ENCODE results near the gene MICAL2. TPM values are rescaled to one million over a fixed set of nuclear protein-coding genes. Genes with fewer than 3 reads are reported as not detected.

Gene MICAL2
- total and polyA plus RNA-seq, 10 of the 15 experiments (the other 5 are each of a cell fraction or from before 2014, with no cell fraction given), result 0.90 to 5.6 (median 2.4) TPM

GRCh38 chr11:12243911-12244550 lies 133.6 kb downstream of the MICAL2 start (continued):
- TF ChIP-seq E4F1 (IDR thresholded peaks at IDR 0.05; ENCODE audit: borderline replicate concordance, partially characterized antibody) (no peak), NFIC (IDR thresholded peaks at IDR 0.05; ENCODE audit: low read depth, low read length) (no peak)

- no peak overlapping the region for H3K4me2 ChIP-seq (ENCODE audit: control insufficient read depth, insufficient read depth)
- FAIRE-seq (no peak), DNase-seq (ENCODE audit: low read depth, low spot score) (no peak), ATAC-seq (no peak)
- H3K36me3 ChIP-seq (ENCODE audit: control insufficient read depth in 2 of 2, insufficient read depth in 2 of 2, low read length in 1 of 2), result no peaks in the 10 kb centered on the region
- in situ Hi-C loops (cut with MboI), result no loop called here
- no peak for TF ChIP-seq NFYB (IDR thresholded peaks at IDR 0.05; ENCODE audit: insufficient read depth, low read depth, low read length)
- TF ChIP-seq SMC3 (IDR thresholded peaks at IDR 0.05; ENCODE audit: borderline replicate concordance, low read length), result no peak
- TF ChIP-seq BACH1 (IDR thresholded peaks at IDR 0.05; ENCODE audit: borderline replicate concordance), result no peak
- no peak for TF ChIP-seq CUX1 (IDR thresholded peaks at IDR 0.05; ENCODE audit: insufficient replicate concordance, low read depth, low read length)
- no peak for TF ChIP-seq CBX5 (IDR thresholded peaks at IDR 0.05; ENCODE audit: low read depth)
- no peak for TF ChIP-seq KDM1A (IDR thresholded peaks at IDR 0.05; ENCODE audit: borderline replicate concordance)
- TF ChIP-seq HDAC2 (IDR thresholded peaks at IDR 0.05), result no peak
- 19% methylated on average over 6 of the region's 6 CpGs for WGBS (ENCODE audit: insufficient coverage, insufficient replicate concordance, low lambda C conversion rate, missing lambda C conversion rate)
- no peaks in the 10 kb centered on the region for H3K9me3 ChIP-seq (replicated peaks; ENCODE audit: control insufficient read depth, insufficient read depth, low read length)
- H4K20me1 ChIP-seq (ENCODE audit: control insufficient read depth, insufficient read depth), result no peaks in the 10 kb centered on the region
- SMC1A ChIA-PET (ENCODE audit: uncharacterized antibody, unreplicated experiment), result no interaction called here
- RAD21 ChIA-PET (ENCODE audit: unreplicated experiment), result no interaction called here
- BruUV-seq (replicated peaks), result no TSS peak
- H2AFZ ChIP-seq (ENCODE audit: control insufficient read depth, low read depth, low read length), result no peak overlapping the region
- intact Hi-C loops (cut with micrococcal nuclease; ENCODE audit: unreplicated experiment), result no loop called here
- POLR2A ChIA-PET, result no interaction called here
- no peak overlapping the region for H3K27ac ChIP-seq (ENCODE audit: control insufficient read depth, insufficient read depth)
- H3K4me1 ChIP-seq (ENCODE audit: control insufficient read depth, insufficient read depth, low read length), result no peaks in the 10 kb centered on the region
- H3K9ac ChIP-seq (ENCODE audit: control insufficient read depth, insufficient read depth, low read length), result no peak overlapping the region
- H3K27me3 ChIP-seq (replicated peaks in 1 of 2; ENCODE audit: control insufficient read depth in 2 of 2, insufficient read depth in 2 of 2, low read length in 1 of 2), result peaks cover 0 to 2% of the 10 kb centered on the region in 2 experiments; a peak in 2 of 4 replicates
- H3K4me3 ChIP-seq, result no peak overlapping the region
- CTCF ChIA-PET, result interaction anchor here (0.5 kb wide), 1 partner anchor 199 kb away, joined by 4 read pairs; no protein-coding TSS in a partner anchor
- no peaks in the 10 kb centered on the region for H3K79me2 ChIP-seq (ENCODE audit: control insufficient read depth, insufficient read depth, low read length)
These were observed 134.7 kb downstream of the MICAL2 start for GRCh38 chr11:12245091-12245490.
